OCI-LY3 (cell line): Measurements from ENCODE around the gene TMEM31.

ENCODE experiments used
- CTCF ChIP-seq: fragments of 200-600, 300-600 bp; sonication (generic); IDR thresholded peaks from 2 replicates; pipeline ENCODE4 v1.5.1; 2014; ENCODE audit warnings: antibody characterized with exemption, low read length, low read depth
- EZH2phosphoT487 ChIP-seq: fragments of 200-600 bp; shearing (Covaris generic); IDR thresholded peaks from 2 replicates; pipeline ENCODE4 v1.6.1; 2018; ENCODE audit warnings: antibody characterized with exemption, mixed run types, low read depth

GRCh38 chrX:103747163-103747562 is 36.5 kb downstream of the TMEM31 start:
- TF ChIP-seq CTCF (no peak), EZH2phosphoT487 (no peak)
